ENCODE measurements around the gene RNF112.
"Not testable (repeated sequence)": the region's sequence is repeated elsewhere in the genome, so short reads cannot be mapped to it uniquely, and the experiment has no call there.

Gene RNF112

GRCh38 chr17:19456016-19456927 lies 45.2 kb downstream of the RNF112 start:
- DNase-seq, result no peak

GRCh38 chr17:19457046-19457445 lies 46.0 kb downstream of the RNF112 start:
- DNase-seq, result no peak

GRCh38 chr17:19457830-19458271 lies 46.8 kb downstream of the RNF112 start:
- no peak for DNase-seq

GRCh38 chr17:19458481-19458880 lies 47.4 kb downstream of the RNF112 start:
- not testable (repeated sequence) for DNase-seq

GRCh38 chr17:19459018-19459655 lies 48.1 kb downstream of the RNF112 start:
- not testable (repeated sequence) for DNase-seq

- DNase-seq, result no peak
Observed at GRCh38 chr17:19460700-19461099, 49.7 kb downstream of the RNF112 start.

- DNase-seq, result no peak
Observed at GRCh38 chr17:19461116-19461515, 50.1 kb downstream of the RNF112 start.

GRCh38 chr17:19461681-19462080 lies 50.6 kb downstream of the RNF112 start:
- no peak for DNase-seq

- not testable (repeated sequence) for DNase-seq
Observed at GRCh38 chr17:19462456-19463035, 51.5 kb downstream of the RNF112 start.

GRCh38 chr17:19464031-19465026 lies 53.3 kb downstream of the RNF112 start:
- no peak for DNase-seq
